ENCODE results near the gene TMEM163. TPM values are rescaled to one million over a fixed set of nuclear protein-coding genes. Genes with fewer than 3 reads are reported as not detected.

TMEM163 gene
- total and polyA plus RNA-seq, 2 donors from 2014 or later: 2.6 to 5.9 TPM

DNA sequence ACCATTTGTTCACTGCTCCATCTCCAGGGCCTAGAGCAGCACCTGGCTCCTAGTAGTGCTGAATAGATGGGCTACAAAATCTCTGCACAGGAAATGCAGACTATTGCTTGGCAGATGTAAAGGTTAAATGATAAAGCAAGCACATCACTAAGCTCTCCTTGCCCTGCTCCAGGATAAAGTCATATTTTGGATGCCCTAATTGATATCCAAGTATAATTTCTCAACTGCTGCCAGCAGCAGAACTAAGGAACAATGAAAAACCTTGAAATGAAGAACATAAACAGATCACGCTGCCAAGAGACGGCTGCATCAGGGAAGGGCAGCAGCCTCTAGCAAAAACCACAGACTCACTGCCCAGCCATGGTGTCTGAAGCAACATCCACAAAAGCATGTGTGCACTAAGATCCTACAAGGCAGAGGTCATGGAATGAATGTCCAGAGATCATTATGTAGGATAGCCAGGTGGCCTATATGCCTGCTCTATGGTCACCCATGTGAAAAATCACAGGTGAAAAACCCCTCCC, 134.7 kb downstream of the TMEM163 start:
- no peak overlapping the region for H3K27ac ChIP-seq (ENCODE audit: low read depth in 2 of 2, low read length in 2 of 2)
- H3K4me3 ChIP-seq (ENCODE audit: low read length in 3 of 3): no peak overlapping the region
- no peaks in the 10 kb centered on the region for H3K27me3 ChIP-seq (ENCODE audit: control insufficient read depth, insufficient read depth, low read length)
- no peak for TF ChIP-seq CTCF (IDR thresholded peaks at IDR 0.05; ENCODE audit: borderline replicate concordance, extremely low read depth, insufficient read depth)
- no peaks in the 10 kb centered on the region for H3K36me3 ChIP-seq (ENCODE audit: control insufficient read depth in 2 of 3, insufficient read depth in 3 of 3, low read length in 3 of 3)
- no peak overlapping the region for H3K9ac ChIP-seq (ENCODE audit: low read length in 3 of 3)
- intact Hi-C loops (cut with DNase I): no loop called here
- DNase-seq: no peak
- no peaks in the 10 kb centered on the region for H3K9me3 ChIP-seq (ENCODE audit: control insufficient read depth in 2 of 3, insufficient read depth in 1 of 3, low read length in 3 of 3)
- FAIRE-seq: no peak
- no peaks in the 10 kb centered on the region for H3K4me1 ChIP-seq (ENCODE audit: control insufficient read depth in 2 of 3, insufficient read depth in 2 of 3, low read depth in 1 of 3, low read length in 3 of 3)

DNA sequence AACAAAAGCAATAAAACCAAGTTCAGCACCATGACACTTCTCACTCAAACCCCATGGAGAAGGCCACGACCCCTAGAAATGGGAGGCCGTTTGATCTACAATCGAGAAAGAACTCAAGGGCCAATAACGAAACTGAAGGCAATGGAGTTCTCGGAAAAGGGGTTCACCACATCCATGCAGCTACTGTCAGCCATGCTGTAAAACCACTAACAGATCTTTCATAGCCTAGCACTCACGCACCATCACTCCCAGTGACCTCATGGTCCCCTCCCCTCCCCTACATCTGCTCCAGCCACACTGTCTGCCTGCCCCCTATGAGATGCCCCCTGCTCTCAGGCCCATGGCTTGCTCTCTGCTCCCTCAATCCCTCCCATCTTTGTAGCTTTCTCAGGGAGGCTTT, 135.3 kb downstream of the TMEM163 start:
- H3K27me3 ChIP-seq (ENCODE audit: control insufficient read depth, insufficient read depth, low read length): no peaks in the 10 kb centered on the region
- no peaks in the 10 kb centered on the region for H3K9me3 ChIP-seq (ENCODE audit: control insufficient read depth in 2 of 3, insufficient read depth in 1 of 3, low read length in 3 of 3)
- DNase-seq: no peak
- intact Hi-C loops (cut with DNase I): no loop called here
- no peak overlapping the region for H3K4me3 ChIP-seq (ENCODE audit: low read length in 3 of 3)
- H3K4me1 ChIP-seq (ENCODE audit: control insufficient read depth in 2 of 3, insufficient read depth in 2 of 3, low read depth in 1 of 3, low read length in 3 of 3): no peaks in the 10 kb centered on the region
- no peak overlapping the region for H3K27ac ChIP-seq (ENCODE audit: low read depth in 2 of 2, low read length in 2 of 2)
- no peak for TF ChIP-seq CTCF (IDR thresholded peaks at IDR 0.05; ENCODE audit: borderline replicate concordance, extremely low read depth, insufficient read depth)
- no peak for FAIRE-seq
- no peak overlapping the region for H3K9ac ChIP-seq (ENCODE audit: low read length in 3 of 3)
- no peaks in the 10 kb centered on the region for H3K36me3 ChIP-seq (ENCODE audit: control insufficient read depth in 2 of 3, insufficient read depth in 3 of 3, low read length in 3 of 3)

DNA sequence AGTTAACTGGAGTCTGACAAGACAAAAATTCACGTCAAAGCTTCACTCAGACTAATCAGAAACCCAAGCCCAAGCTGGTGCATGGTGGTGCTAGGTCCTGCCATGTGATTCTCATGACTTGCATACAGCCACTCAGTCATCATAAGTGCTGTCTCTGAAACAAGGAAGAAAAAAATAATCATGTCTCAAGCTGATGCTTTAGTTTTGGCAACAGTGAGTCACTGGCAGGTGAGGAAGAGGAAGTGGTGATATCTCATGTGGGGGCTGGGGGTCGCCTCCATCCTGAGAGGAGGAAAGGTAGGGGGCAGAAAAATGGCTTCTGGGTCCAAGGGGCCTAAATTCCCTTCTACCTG, 136.3 kb downstream of the TMEM163 start:
- Histone ChIP-seq H3K9ac (ENCODE audit: low read length in 3 of 3) (no peak overlapping the region), H3K4me1 (ENCODE audit: control insufficient read depth in 2 of 3, insufficient read depth in 2 of 3, low read depth in 1 of 3, low read length in 3 of 3) (no peaks in the 10 kb centered on the region), H3K27me3 (ENCODE audit: control insufficient read depth, insufficient read depth, low read length) (no peaks in the 10 kb centered on the region), H3K36me3 (ENCODE audit: control insufficient read depth in 2 of 3, insufficient read depth in 3 of 3, low read length in 3 of 3) (no peaks in the 10 kb centered on the region), H3K9me3 (ENCODE audit: control insufficient read depth in 2 of 3, insufficient read depth in 1 of 3, low read length in 3 of 3) (no peaks in the 10 kb centered on the region), H3K27ac (ENCODE audit: low read depth in 2 of 2, low read length in 2 of 2) (no peak overlapping the region), H3K4me3 (ENCODE audit: low read length in 3 of 3) (no peak overlapping the region)
- no peak for TF ChIP-seq CTCF (IDR thresholded peaks at IDR 0.05; ENCODE audit: borderline replicate concordance, extremely low read depth, insufficient read depth)
- no peak for DNase-seq
- intact Hi-C loops (cut with DNase I): no loop called here
- FAIRE-seq: no peak

DNA sequence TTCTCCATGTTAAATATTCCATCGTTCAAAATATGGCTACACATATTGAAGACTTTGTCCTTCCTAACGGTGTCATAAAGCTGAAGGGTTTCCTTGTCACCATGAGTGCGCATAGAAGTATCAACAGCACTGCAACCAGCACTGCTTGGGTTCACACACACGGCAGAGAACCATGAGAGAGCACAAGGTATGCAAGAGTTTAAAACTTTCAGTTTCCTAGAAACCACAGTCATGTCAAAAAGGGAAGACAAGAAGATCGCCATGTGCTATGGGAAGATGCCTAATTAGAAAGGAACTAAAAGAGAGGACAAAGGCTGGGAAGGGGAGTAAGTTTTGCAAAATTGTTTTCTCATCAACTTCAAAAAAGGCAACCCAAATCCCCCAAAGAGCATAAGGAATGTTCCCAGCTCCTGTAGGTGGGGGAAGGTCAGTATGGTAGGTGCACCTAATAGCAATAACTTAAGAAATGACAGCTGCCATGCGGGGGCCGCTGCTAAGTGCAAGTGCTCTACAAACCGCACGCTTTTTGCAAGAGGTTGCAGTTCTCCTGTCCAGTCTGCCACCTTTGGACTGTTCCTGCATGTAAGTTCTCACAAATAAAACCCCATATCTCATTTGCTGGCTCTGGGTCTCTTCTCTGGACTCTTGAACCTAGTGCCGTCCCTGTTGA, 136.8 kb downstream of the TMEM163 start:
- DNase-seq: no peak
- Histone ChIP-seq H3K9ac (ENCODE audit: low read length in 3 of 3) (no peak overlapping the region), H3K4me1 (ENCODE audit: control insufficient read depth in 2 of 3, insufficient read depth in 2 of 3, low read depth in 1 of 3, low read length in 3 of 3) (no peaks in the 10 kb centered on the region), H3K4me3 (ENCODE audit: low read length in 3 of 3) (no peak overlapping the region), H3K9me3 (ENCODE audit: control insufficient read depth in 2 of 3, insufficient read depth in 1 of 3, low read length in 3 of 3) (no peaks in the 10 kb centered on the region), H3K36me3 (ENCODE audit: control insufficient read depth in 2 of 3, insufficient read depth in 3 of 3, low read length in 3 of 3) (no peaks in the 10 kb centered on the region), H3K27ac (ENCODE audit: low read depth in 2 of 2, low read length in 2 of 2) (no peak overlapping the region), H3K27me3 (ENCODE audit: control insufficient read depth, insufficient read depth, low read length) (no peaks in the 10 kb centered on the region)
- no peak for FAIRE-seq
- intact Hi-C loops (cut with DNase I): no loop called here
- TF ChIP-seq CTCF (IDR thresholded peaks at IDR 0.05; ENCODE audit: borderline replicate concordance, extremely low read depth, insufficient read depth): no peak
